GM19328 (cell line): ENCODE data around the gene HDAC7.
A peak's percentile ranks its signal among the peaks of the same experiment; 100 is the strongest.

Experiments used
- ATAC-seq: cut with Tn5 transposase; IDR thresholded peaks from one replicate; pipeline ENCODE4 v1.9.1; 2021; ENCODE audit warnings: mild to moderate bottlenecking, moderate library complexity; ENCODE audit not compliant: unreplicated experiment

The HDAC7 gene

DNA sequence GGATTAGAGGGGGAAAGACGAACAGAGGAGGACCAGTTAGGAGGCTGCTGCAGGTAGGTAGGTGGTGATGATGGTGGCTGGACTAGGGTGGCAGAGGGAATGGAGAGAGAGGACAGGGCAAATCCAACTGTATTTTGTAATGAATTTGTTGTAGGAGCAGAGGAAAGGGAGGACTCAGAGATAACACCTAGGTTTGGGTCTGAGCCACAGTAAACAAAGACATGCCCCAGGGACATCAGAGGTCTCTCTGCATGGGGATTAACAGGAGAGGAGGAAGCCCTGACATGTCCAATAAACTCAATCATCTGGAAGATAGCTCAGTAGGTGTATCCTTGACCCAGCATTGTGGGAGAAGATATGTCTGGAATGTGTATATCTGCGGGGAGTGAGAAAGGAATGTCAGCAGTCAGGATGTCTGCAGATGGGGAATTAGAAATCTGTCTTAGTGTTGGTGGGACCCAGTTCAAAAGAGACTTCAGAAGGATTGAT is 51.3 kb downstream of the HDAC7 start:
- no peak for ATAC-seq

- ATAC-seq = no peak
Measured at GRCh38 chr12:47767216-47767724, 52.4 kb downstream of the HDAC7 start.

DNA sequence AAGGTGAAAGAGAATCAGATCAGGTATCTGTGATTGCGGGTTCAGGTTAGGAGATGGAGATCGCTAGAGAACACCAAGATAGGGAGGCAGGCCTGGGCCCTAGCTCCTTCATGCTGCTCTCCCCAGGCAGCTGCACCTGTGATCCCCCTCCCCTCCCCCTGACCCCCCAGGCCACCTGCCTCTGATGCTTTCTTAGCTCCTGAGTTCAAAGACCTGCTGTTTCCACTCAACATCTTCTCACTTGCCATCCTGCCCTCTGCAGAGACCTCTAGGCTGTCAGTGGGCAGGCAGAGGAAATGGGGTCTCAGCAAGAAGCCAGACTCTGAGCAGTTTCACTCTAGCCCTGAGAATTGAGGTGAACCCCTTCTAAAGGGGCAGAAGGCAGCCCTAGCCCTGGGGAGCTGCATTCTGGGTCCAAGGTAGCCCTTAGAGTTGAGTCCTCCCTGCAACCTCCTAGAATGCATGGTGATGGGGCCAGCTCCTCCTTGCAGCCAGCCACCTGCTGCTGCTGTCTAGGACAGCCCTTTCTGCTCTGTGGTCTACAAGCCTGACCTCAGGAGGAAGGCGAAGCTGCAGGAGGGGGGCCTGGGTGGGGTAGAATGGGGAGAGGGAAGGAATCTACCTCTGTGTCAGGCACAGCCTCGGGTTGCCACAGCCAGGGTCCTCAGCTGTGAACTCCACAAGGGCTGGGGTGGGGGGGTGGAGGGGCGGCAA is 53.0 kb downstream of the HDAC7 start:
- ATAC-seq = no peak

GRCh38 chr12:47763481-47764346 is 56.0 kb downstream of the HDAC7 start:
- ATAC-seq = no peak

GRCh38 chr12:47762850-47763465 is 56.7 kb downstream of the HDAC7 start:
- no peak for ATAC-seq

GRCh38 chr12:47758834-47759690 is 60.6 kb downstream of the HDAC7 start, which contains the start of gene RAPGEF3:
RAPGEF3 (minus strand) TSS chr12:47758880; CDS start chr12:47758556, 324 bp downstream.
- no peak for ATAC-seq

- ATAC-seq = no peak
Measured at GRCh38 chr12:47758584-47758833, 61.2 kb downstream of the HDAC7 start.

DNA sequence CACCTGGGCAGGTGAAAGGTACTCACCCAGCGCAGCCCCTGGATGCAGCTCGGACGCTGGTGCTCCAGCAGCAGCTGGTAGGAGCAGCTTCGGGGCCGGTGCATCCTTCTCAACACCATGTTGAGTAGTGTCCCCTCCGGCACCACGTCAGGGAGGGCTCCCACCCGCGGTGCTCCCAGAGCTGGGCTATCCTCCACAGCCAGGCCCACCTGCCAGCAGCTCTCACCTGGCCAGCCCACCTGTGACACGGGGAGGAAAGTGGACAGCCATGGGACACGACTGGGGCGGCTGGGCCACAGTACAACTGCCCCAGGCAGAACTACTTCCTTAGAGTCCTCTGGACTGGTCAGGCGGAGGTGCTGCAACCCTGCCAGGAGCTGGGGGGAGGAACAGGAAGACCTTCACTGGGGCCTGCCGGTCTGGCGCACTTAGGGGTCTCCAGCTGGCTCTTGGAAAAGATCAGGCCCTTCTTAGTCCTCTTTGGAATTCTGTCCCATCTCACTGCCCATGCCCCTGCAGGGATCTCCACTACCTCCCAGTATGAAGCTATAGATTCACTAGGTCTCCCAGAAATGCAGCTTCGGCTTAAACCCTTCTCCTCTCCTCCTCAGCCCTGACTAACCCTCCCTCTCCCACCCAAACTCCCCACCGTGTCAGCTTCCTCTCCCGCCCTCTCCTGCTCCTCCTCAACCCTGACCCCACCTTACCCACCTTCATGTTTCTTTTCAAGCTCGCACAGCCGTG is 61.7 kb downstream of the HDAC7 start:
- ATAC-seq = no peak

DNA sequence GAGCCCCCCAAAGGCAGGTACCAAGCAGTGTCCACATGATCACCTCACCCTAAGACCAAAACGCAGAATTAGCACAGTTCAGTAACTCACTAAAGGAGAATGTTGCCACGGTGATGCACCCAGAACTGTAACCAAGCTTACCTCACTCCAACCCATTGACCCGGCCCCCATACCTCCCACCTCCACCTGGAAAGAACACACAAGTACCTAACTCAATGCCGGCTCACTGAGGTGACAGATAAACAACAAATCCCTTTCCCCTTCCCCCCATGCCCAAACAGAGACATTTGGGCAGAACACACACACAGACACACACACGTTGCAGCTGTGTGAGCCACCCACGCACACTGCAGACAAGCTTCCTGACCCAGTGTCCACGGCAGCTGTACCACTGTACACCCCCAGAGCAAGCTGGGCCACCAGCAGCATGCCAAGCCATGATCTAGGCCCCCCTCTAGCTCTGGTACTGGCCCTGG is 62.3 kb downstream of the HDAC7 start:
- ATAC-seq = no peak

DNA sequence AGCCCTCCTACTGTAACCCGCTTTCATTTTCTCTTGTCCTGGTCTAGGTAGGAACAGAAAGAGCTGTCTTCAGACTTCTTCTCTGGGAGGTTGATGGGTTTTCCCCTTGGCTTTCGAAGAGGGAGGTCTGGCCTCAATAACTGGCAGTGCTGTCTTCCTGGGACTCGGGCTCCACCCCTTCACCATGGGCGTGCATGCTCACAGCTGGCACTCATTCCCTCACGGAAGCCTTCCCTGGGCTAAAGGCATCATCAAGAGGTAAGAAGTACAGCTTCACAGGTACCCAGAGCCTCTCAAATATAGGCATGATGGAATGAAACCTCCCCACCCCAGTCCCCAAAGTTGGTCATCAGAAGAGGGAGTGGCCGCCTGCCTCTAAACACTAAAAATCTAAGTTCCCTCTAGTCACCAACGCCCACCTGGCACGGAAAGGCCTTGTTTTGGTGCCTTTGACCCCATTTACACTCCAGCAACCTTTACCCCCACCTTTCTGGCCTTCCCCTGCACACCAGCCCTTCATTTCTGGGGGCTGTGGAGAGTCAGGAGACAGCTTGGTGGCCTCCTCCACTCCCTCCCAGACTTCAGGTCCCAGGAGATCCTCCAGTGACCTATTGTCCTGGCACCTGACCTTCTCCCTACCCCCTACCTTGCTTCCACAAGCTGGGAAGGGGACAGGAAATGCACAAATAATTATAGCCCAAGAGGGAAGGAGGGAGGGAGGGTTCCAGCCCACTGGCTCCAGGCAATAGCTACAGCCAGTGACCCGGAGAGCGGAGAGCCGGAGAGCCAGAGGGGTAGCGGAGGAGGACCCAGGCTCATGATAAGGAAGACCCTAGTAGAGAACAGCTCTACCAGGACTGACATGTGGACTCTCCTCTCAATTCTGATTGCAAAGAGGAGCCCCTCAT is 63.8 kb downstream of the HDAC7 start:
- peak; percentile 50 for ATAC-seq

DNA sequence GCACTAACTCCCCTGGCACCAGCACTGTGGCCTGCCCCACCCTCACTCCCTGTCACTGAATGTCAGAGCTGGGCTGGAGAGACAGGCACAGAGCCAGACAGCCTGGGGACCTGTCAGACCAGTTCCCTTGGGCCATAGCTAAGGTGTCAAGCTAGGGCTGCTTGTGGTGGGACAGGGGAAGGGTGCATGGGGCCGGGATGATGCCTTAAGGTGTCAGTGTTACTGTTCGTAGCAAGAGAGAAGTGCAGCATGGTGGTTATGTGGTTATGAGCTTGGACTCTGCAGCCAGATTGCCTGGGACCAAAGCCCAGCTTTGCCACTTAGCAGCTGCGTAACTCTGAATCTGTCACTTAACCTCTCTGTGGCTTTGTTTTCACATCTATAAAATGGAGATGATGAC is 64.8 kb downstream of the HDAC7 start:
- ATAC-seq = no peak

DNA sequence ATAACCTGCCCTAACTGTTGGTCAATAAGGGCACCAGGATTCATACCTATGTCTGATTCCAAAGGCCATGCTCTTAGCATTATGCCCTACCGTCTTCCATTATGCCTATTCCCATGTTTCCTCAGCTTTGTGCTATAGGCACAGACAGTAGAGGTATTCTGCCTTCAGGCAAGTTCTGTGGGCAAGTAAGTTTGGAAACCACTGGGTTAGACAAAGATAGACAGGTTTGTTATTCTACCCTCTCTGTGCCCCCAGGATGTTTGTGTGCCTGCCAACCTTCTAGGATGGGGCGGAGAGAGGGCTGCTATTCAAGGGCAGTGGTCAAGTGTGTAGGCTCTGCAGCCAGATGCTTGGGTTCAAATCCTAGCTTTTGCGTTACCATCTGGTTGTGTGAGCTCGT is 65.6 kb downstream of the HDAC7 start:
- ATAC-seq = no peak

- no peak for ATAC-seq
Measured at GRCh38 chr12:47753021-47754001, 66.4 kb downstream of the HDAC7 start.

DNA sequence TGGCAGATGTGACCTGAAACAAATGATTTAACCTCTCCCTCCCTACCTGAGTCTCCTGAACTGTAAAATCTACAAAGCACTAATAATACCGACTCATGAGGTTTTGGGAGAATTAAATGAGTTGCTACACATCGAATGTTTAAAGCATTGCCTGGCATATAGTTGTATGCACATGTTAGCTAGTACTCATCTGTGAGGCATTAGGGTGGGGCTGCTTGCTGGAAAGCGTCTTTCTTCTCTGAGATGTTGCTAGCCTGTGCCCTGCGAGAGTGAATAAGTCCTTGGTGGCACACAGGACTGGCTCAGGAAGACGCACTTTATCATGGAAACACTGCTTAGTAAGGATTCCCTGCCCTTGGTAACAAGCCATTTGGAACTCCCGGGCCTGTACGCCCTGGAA is 67.2 kb downstream of the HDAC7 start:
- no peak for ATAC-seq

- ATAC-seq = no peak
Measured at GRCh38 chr12:47752121-47752520, 67.6 kb downstream of the HDAC7 start.

GRCh38 chr12:47751561-47751960 is 68.1 kb downstream of the HDAC7 start:
- no peak for ATAC-seq

- ATAC-seq = no peak
Measured at GRCh38 chr12:47750916-47751470, 68.7 kb downstream of the HDAC7 start.
